ENCODE measurements around the gene ACVR1B. TPM values are rescaled to one million over a fixed set of nuclear protein-coding genes. Genes with fewer than 3 reads are reported as not detected.

ACVR1B gene
- total and polyA plus RNA-seq, 2 experiments from 2014 or later, result 2.4 to 7.5 TPM

DNA sequence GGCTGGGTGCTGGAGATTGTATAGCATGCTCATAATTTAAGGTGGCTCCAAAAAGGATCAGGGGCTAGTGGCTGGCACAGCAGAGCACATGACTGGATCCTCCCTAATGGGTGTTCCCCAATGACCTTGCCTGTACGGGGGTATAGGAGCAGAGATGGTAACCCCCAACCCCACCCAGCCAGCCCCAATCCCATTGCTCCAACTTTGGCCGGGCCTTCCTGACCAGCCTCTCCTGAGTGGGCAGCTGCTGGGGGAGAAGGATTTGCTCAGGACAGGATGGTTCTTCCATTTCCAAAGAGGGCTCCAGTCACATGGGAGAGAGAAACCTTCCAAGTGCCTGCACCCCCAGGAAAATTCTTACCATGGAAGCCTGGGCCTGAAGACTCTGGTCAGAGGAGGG lies 84.4 kb downstream of the ACVR1B start:
- no peak overlapping the region for H3K27ac ChIP-seq (ENCODE audit: low read depth)
- peaks cover 12% of the 10 kb centered on the region for H4K20me1 ChIP-seq (replicated peaks; ENCODE audit: insufficient read depth)
- H3F3A ChIP-seq (replicated peaks; ENCODE audit: low read depth), result peaks cover 14% of the 10 kb centered on the region
- Mint-ChIP-seq H3K4me3 (peak overlapping the region; percentile 66; the same call in 2 of the 3 replicates), H3K27ac (no peak overlapping the region), H3K9me3 (no peaks in the 10 kb centered on the region), H3K27me3 (ENCODE audit: insufficient read depth, low read depth, poor library complexity) (peaks cover 37% of the 10 kb centered on the region), H3K4me1 (peaks cover 32% of the 10 kb centered on the region), H3K36me3 (ENCODE audit: low read depth) (no peaks in the 10 kb centered on the region)
- H3K9me2 ChIP-seq (ENCODE audit: insufficient read depth), result no peaks in the 10 kb centered on the region
- H3K79me2 ChIP-seq (replicated peaks; ENCODE audit: insufficient read depth), result peaks cover 15% of the 10 kb centered on the region
- H3K27me3 ChIP-seq (ENCODE audit: insufficient read depth), result peaks cover 54% of the 10 kb centered on the region
- no peak overlapping the region for H2AFZ ChIP-seq
- TF ChIP-seq EZH2phosphoT487 (IDR thresholded peaks at IDR 0.05; ENCODE audit: unreplicated experiment), result no peak
- no peak for TF ChIP-seq CREB1 (CRISPR knock-in tag; IDR thresholded peaks at IDR 0.05; ENCODE audit: low read depth)
- TF ChIP-seq, protein P1, sequence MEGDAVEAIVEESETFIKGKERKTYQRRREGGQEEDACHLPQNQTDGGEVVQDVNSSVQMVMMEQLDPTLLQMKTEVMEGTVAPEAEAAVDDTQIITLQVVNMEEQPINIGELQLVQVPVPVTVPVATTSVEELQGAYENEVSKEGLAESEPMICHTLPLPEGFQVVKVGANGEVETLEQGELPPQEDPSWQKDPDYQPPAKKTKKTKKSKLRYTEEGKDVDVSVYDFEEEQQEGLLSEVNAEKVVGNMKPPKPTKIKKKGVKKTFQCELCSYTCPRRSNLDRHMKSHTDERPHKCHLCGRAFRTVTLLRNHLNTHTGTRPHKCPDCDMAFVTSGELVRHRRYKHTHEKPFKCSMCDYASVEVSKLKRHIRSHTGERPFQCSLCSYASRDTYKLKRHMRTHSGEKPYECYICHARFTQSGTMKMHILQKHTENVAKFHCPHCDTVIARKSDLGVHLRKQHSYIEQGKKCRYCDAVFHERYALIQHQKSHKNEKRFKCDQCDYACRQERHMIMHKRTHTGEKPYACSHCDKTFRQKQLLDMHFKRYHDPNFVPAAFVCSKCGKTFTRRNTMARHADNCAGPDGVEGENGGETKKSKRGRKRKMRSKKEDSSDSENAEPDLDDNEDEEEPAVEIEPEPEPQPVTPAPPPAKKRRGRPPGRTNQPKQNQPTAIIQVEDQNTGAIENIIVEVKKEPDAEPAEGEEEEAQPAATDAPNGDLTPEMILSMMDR (conservative IDR thresholded peaks at IDR 0.05; ENCODE audit: low read depth in 2 of 2), result no peak
- TF ChIP-seq, protein P2, sequence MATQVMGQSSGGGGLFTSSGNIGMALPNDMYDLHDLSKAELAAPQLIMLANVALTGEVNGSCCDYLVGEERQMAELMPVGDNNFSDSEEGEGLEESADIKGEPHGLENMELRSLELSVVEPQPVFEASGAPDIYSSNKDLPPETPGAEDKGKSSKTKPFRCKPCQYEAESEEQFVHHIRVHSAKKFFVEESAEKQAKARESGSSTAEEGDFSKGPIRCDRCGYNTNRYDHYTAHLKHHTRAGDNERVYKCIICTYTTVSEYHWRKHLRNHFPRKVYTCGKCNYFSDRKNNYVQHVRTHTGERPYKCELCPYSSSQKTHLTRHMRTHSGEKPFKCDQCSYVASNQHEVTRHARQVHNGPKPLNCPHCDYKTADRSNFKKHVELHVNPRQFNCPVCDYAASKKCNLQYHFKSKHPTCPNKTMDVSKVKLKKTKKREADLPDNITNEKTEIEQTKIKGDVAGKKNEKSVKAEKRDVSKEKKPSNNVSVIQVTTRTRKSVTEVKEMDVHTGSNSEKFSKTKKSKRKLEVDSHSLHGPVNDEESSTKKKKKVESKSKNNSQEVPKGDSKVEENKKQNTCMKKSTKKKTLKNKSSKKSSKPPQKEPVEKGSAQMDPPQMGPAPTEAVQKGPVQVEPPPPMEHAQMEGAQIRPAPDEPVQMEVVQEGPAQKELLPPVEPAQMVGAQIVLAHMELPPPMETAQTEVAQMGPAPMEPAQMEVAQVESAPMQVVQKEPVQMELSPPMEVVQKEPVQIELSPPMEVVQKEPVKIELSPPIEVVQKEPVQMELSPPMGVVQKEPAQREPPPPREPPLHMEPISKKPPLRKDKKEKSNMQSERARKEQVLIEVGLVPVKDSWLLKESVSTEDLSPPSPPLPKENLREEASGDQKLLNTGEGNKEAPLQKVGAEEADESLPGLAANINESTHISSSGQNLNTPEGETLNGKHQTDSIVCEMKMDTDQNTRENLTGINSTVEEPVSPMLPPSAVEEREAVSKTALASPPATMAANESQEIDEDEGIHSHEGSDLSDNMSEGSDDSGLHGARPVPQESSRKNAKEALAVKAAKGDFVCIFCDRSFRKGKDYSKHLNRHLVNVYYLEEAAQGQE (IDR thresholded peaks at IDR 0.05; ENCODE audit: unreplicated experiment), result no peak
- TF ChIP-seq, protein P3, sequence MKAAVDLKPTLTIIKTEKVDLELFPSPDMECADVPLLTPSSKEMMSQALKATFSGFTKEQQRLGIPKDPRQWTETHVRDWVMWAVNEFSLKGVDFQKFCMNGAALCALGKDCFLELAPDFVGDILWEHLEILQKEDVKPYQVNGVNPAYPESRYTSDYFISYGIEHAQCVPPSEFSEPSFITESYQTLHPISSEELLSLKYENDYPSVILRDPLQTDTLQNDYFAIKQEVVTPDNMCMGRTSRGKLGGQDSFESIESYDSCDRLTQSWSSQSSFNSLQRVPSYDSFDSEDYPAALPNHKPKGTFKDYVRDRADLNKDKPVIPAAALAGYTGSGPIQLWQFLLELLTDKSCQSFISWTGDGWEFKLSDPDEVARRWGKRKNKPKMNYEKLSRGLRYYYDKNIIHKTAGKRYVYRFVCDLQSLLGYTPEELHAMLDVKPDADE (IDR thresholded peaks at IDR 0.05), result no peak
- no peak for TF ChIP-seq JUNB (IDR thresholded peaks at IDR 0.05; ENCODE audit: unreplicated experiment)
- TF ChIP-seq POLR2AphosphoS5 (IDR thresholded peaks at IDR 0.05; ENCODE audit: low read depth), result no peak
- TF ChIP-seq EZH2 (IDR thresholded peaks at IDR 0.05; ENCODE audit: low read depth, unreplicated experiment), result no peak
- no peak for TF ChIP-seq ZNF331 (CRISPR knock-in tag; IDR thresholded peaks at IDR 0.05; ENCODE audit: low read depth)
- no peak for TF ChIP-seq ZNF114 (CRISPR knock-in tag; IDR thresholded peaks at IDR 0.05)
- no peak for TF ChIP-seq STAT1 (IDR thresholded peaks at IDR 0.05; ENCODE audit: unreplicated experiment)
- no peak for TF ChIP-seq NANOG (IDR thresholded peaks at IDR 0.05; ENCODE audit: borderline replicate concordance)
- TF ChIP-seq, protein P4, sequence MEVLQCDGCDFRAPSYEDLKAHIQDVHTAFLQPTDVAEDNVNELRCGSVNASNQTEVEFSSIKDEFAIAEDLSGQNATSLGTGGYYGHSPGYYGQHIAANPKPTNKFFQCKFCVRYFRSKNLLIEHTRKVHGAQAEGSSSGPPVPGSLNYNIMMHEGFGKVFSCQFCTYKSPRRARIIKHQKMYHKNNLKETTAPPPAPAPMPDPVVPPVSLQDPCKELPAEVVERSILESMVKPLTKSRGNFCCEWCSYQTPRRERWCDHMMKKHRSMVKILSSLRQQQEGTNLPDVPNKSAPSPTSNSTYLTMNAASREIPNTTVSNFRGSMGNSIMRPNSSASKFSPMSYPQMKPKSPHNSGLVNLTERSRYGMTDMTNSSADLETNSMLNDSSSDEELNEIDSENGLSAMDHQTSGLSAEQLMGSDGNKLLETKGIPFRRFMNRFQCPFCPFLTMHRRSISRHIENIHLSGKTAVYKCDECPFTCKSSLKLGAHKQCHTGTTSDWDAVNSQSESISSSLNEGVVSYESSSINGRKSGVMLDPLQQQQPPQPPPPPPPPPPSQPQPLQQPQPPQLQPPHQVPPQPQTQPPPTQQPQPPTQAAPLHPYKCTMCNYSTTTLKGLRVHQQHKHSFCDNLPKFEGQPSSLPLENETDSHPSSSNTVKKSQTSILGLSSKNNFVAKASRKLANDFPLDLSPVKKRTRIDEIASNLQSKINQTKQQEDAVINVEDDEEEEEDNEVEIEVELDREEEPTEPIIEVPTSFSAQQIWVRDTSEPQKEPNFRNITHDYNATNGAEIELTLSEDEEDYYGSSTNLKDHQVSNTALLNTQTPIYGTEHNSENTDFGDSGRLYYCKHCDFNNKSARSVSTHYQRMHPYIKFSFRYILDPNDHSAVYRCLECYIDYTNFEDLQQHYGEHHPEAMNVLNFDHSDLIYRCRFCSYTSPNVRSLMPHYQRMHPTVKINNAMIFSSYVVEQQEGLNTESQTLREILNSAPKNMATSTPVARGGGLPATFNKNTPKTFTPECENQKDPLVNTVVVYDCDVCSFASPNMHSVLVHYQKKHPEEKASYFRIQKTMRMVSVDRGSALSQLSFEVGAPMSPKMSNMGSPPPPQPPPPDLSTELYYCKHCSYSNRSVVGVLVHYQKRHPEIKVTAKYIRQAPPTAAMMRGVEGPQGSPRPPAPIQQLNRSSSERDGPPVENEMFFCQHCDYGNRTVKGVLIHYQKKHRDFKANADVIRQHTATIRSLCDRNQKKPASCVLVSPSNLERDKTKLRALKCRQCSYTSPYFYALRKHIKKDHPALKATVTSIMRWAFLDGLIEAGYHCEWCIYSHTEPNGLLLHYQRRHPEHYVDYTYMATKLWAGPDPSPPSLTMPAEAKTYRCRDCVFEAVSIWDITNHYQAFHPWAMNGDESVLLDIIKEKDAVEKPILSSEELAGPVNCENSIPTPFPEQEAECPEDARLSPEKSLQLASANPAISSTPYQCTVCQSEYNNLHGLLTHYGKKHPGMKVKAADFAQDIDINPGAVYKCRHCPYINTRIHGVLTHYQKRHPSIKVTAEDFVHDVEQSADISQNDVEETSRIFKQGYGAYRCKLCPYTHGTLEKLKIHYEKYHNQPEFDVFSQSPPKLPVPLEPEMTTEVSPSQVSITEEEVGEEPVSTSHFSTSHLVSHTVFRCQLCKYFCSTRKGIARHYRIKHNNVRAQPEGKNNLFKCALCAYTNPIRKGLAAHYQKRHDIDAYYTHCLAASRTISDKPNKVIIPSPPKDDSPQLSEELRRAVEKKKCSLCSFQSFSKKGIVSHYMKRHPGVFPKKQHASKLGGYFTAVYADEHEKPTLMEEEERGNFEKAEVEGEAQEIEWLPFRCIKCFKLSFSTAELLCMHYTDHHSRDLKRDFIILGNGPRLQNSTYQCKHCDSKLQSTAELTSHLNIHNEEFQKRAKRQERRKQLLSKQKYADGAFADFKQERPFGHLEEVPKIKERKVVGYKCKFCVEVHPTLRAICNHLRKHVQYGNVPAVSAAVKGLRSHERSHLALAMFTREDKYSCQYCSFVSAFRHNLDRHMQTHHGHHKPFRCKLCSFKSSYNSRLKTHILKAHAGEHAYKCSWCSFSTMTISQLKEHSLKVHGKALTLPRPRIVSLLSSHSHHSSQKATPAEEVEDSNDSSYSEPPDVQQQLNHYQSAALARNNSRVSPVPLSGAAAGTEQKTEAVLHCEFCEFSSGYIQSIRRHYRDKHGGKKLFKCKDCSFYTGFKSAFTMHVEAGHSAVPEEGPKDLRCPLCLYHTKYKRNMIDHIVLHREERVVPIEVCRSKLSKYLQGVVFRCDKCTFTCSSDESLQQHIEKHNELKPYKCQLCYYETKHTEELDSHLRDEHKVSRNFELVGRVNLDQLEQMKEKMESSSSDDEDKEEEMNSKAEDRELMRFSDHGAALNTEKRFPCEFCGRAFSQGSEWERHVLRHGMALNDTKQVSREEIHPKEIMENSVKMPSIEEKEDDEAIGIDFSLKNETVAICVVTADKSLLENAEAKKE (CRISPR knock-in tag; IDR thresholded peaks at IDR 0.05), result no peak
- no peaks in the 10 kb centered on the region for H3K36me3 ChIP-seq (ENCODE audit: insufficient read depth)
- ATAC-seq, result no peak
- no peak overlapping the region for H3K4me3 ChIP-seq
- peaks cover 17% of the 10 kb centered on the region for H3K4me1 ChIP-seq (ENCODE audit: insufficient read depth)
- DNase-seq (ENCODE audit: low spot score), result no peak
- peak overlapping the region; percentile 88 for H3K4me2 ChIP-seq

Measured in GM23338 (cell line).